HG03378 (cell line): ENCODE measurements around the gene SEMA5B.
A peak's percentile ranks its signal among the peaks of the same experiment; 100 is the strongest.

Source experiments
- ATAC-seq: cut with Tn5 transposase; IDR thresholded peaks from one replicate; pipeline ENCODE4 v1.9.1; 2021; ENCODE audit warnings: mild to moderate bottlenecking, moderate library complexity; ENCODE audit not compliant: unreplicated experiment

Gene SEMA5B

DNA sequence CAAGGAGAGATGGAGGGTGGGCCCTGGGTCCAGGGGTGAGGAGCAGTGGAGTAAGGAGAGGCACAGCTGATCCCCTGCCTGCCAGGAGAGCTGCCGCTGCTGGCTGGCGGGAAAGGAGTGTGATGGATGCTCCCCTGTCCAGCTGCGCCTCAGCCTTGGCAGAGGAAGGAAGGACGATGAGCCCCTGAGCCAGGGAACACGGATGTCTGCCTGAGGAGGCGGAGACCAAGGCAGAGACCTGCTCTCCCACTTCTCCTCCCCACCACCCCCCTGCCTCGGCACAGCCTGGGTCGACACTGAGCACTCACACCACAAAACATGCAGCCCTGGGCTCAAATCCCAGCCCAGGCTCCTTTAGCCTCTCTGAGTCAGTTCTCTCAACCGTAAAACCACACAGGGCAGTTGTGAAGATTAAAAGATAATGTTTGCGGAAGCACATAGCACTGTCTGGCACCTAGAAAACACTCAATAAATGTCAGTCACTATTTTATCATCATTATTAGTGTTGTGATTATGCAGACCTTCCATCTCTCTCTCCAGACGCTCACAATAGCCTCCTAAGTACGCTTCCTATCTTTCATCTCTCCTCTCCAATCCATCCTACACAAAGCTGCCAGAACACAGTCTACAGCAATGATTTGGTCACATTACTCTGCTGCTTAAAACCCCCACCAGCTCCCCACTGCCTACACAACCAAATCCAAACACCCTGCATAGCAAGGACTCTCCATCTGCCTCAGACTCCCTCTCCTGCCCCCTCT, 52.2 kb downstream of the SEMA5B start:
- ATAC-seq: peak; percentile 79

DNA sequence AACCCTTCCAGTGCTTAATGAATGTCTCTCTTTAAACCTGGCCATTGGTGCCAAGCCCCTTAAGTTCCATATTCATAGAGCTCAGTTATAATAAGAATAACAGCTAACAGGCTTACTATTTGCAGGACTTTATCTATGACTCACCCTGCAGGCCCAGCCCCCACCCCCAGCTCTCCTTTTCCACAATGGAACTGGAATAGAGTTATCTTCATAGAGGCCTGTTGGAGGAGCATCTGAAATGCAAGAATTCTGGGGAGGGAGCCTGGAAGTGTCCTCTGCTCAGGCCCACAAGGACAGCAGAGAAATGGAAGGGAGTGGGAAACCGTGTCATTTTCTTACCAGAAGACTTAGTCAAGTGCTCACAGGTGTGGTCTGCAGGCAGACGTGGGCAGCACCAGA, 52.8 kb downstream of the SEMA5B start:
- no peak for ATAC-seq

DNA sequence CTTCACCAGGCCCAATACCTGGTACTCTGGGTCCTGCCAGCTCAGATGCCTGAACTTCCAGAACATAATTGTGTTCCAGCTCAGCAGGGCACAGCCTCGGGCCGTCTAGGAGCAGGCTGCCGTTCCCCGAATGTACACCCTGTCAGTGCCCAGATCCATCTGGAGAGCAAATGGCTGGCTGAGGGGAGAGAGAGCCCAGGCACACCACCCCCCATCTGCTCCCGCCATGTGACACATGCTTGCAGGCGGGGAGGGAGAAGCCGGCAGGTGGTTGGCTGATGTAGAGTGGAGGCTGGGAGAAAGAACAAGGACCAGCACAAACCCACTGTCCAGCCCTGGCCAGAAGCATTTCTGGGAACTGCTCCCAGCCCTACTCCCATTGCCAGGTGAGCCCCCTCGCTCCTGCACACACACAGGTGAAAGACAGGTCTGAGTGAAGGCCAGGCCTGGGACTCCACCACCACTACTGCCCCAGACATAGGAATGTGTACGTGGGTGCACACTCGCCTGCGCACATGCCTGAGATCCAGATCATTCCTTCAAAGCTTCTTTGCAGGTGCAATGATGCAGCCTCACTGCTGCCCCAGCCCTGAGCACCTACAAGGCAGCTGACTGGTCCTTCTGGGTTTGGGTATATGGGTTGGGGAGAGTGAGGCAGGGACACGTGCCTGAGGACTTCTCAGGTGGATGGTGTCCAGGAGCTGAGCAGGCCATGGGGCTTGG, 53.5 kb downstream of the SEMA5B start:
- no peak for ATAC-seq

DNA sequence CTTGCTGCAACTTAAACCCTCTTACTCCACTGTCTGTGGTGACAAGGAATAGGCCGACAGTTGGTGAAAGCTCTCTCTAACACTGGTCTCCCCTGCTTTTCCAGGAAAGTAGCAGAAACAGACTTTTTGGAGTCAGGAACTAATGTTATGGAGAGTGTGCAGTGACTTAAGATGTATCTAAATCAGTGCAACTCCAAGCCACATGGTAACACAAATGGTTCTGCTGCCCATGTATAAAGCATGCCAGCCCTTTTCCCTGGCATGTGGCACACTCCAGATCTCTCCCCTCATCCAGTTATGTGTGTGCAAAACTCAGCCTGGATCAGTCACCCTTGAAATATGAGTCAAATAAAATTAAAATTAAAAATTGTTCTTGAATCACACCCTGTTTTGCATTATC, 55.4 kb downstream of the SEMA5B start:
- ATAC-seq: no peak

DNA sequence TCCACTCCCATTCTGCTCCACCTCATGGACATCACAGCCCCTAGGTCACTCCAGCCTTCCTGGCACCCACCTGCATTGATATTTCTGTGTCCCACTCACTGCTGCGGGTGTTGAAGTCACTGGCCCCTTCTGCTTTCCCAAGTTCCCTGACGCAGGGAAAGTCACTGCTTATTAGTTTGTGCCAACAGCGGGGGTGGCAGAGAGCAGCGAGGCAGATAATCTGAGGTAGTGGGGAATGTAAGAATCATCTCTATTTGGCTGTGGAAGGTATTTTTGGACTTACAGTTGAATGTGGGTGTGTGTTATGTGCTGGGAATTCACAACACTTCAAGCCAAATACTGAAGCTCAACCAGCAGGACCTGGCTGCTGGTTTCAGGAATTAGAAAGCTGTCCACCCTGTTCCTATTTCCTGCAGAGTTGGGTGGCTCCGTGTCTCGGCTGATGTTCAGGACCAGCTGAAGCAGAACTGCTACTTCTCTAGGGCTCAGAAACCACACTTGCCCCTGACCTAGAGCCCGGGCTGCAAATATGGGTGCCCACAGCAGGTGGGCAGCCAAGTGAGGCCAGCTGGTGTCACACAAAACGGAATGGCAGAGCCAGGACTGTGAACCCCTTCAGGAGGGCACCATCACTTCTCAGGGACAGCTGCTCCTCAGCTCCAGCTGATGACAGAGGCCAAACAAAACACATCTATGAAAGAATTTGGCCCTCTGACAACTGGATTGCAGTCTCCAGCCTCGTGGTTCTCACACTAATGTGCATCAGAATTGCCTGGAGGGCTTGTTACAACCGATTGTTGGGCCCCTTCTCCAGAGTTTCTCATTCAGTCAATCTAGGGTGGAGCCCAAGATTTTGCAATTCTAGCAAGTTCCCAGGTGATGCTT, 57.7 kb downstream of the SEMA5B start:
- ATAC-seq: no peak

DNA sequence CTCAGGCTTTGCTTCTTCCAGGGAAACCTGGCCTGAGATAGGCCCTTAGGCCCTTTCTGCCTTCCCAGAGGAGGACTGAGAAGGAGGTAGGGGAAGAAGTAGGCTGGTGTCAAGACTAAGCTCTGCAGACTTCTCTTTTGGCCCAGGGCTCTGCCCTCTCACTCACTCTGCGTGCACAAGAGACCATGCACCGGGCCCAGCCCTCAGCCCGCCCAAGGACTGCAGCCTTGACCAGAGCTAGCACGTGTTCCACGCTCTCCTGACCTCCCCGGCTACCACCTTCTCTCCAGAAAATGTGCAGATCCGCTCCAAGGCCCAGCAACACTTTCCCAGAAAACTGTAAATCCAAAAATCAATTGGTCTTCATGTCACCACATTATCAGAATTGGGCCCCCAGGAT, 59.8 kb downstream of the SEMA5B start:
- no peak for ATAC-seq

DNA sequence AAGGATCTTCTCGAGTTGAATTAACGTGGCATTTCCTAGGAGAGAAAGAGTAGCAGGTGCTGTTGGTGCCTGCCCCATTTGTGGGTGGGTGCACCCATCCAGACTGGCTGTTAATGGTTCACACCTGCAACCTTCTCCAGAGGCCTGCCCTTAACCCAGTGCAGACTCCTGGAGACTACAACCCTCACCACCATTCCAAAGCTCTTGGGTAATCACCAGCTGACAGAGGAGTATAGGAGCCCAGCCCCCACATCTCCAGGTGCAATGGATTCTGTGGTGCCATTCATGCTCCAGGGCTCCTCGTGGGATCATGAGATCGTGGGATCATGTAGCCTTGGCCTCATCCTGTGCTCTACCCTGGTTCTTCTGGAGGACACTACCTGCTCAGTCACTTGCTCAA, 60.2 kb downstream of the SEMA5B start:
- no peak for ATAC-seq

DNA sequence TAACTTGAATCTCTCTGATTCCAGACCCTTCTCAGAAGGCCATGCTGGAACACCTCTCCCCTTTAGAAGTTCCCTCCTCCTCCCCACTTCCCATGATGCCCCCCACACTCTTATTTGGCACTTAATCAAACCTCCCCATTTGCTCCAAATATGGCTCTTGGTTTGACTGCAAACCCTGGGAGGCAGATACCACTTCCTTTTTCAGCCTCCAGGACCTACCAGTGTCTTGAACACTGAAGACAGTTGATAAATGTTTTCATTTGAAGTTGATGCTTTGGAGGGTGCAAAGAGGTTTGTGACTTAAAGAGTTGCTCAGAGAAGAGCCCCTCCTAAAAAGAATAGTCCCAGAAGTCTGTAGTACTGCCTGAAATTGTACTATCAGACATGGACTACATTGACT, 61.5 kb downstream of the SEMA5B start:
- ATAC-seq: no peak

DNA sequence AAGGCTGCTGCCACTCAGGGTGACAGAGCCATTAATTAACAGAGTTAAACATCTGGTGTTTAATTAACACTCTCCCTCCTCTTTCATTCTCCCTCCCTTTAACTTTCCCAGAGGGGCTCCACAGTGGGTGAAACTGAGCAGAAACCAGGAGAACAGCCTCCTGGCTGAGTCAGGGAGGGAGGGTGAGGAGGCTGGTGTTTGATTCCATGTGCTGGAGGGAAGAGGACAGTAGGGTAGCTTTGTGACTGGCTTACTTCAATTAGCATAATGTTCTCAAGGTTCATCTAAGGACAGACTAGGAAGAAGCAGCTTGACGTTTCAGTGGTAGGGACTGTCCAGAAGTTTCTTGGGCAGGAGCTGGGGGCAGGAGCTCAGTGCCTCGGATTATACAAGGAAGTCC, 62.8 kb downstream of the SEMA5B start:
- ATAC-seq: no peak

DNA sequence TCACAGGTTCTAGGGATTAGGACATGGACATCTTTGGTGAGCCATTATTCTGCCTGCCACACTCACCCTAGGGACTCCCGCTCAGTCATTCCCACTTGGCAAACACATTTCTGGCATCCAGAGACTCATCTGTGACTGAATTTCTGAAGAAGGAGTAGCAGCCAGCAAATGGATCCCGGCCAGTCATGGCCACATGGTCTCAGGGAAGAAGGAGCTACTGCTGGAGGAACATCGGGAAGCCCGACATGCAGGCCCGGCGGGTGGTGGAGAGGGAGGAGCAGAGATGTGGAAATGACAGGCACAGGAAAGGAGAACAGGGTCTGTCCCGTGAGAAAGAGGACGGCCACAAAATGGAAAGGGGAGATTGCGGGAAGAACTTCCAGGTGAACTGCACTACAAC, 65.4 kb downstream of the SEMA5B start:
- ATAC-seq: no peak

DNA sequence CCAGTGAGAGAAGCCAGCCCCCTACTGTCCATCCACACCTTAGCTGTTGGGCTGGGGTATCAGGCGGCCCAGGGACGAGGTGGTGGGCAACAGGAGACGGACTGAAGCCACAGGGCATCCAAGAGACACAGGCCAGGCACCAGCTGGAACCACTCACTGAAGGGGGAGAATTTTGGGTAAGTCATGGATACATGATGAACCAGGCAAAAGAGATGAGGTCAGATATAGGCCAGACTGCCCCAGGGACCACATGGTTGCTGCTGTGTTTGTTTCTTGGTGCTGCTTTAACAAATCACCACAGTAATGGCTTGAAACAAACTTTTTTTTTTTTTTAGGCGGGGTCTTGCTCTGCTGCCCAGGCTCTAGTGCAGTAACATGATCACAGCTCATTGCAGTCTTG, 66.4 kb downstream of the SEMA5B start:
- no peak for ATAC-seq

DNA sequence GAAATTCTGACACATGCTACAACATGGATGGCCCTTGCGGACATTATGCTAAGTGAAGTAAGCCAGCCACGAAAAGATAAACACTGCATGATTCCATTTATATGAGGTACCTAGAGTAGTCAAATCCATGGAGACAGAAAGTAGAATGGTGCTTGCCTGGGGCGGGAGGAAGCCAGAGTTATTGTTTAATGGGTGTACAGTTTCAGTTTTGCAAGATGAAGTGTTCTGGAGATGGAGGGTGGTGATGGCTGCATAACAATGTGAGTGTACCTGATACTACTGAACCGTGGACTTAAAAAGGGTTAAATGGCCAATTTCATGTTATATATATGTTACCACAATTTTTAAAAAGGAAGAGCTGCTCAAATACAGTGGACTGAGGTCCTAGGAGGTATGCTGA, 66.9 kb downstream of the SEMA5B start:
- ATAC-seq: no peak

DNA sequence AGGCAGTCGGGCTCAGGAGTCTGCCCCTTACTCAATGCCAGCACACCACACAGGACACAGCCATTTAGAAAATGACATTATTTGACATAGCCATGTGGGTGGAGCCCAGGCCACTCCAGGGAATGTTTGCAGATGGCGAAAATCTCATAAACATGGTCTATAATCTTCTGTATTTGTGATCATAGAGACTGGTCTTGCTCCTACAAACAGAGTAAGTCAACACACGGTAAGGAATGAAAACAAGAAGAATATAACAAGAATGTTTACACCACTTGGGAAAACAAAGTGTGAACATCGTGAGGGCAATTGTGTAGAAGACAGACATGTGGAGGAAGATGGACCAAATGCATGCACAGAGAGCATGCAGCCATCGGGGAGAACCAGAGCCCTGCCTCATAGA, 68.2 kb downstream of the SEMA5B start:
- no peak for ATAC-seq

DNA sequence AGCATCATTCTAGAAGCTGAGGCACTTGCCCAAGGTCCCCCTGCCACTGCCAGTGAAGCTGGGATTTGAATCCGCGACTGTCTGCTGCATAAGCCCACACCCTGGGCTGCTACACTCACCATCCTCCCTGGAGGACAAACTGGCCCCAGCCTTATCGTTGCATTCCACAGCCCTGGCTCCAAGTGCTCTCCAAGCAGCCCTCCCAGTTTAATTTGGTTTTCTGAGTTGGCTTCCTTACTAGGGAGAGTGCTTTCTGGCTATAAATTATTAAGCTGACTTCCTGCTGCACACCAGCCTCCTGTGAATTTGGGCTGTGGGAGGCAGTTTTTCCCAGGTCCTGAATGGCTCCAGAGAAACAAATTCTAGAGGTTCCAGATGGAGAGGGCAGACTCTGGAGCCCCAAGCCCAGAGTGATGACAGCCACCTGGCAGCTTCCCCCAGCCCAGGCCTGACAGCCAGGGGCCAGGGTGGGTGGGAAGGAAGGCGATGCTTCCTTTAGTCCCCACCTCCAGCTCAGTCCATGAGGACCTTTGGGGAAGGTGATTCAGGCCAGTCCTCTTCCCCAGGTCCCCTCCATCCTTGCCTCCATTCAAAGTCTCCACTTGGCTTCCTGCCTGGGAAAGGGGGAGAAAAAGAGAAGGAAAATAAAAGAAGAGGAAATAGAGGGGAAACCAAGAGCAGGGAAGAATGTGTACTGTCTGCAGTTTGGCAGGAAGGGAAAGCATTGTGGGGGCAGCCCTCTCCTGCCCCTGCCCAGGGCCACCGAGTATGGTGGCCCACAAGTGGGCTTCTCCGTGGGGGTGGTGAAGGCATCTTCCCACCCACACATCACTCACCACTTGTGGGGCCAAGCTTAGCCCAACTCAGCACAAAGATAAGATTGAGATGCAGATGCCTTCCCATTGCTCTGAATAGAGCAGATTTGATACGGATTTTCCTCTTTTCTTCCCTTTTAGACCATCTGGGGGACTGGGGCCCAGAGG, 69.6 kb downstream of the SEMA5B start:
- ATAC-seq: no peak

DNA sequence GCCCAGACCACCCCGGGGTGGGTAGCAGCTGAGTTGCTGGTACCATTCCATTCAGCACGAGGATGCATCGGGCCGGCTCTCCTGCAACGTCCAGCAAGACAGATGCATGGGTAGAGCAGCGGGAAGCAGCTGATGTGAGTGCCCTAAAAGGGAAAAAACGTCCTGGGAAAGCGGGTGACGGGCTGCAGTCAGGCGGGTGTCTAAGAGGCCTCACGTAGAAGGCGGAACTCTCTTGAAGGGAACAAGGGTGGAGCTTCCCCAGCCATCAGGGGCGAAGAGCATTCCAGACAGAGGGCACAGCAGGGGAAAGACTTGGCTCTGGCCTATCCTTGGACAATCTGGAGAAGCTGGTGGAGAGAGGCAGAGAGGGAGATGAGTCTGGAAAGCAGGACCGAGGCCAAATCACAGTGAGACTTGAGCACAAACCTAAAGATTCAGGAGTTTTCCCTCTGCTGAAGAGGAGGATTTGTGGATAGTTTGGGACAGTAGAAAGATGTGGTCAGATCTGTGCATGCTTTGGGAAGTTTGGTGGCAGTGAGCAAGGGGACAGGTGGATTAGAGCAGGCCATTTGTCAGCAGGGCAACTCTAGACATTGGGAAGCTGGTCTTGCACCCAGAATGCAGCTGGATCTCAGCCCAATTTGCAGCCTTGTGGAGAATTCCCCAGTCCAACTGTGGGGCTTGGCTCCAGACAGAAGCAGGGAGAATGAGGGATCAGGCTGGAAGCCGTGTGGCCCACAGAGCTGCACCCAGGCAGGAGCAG, 70.7 kb downstream of the SEMA5B start:
- ATAC-seq: no peak

DNA sequence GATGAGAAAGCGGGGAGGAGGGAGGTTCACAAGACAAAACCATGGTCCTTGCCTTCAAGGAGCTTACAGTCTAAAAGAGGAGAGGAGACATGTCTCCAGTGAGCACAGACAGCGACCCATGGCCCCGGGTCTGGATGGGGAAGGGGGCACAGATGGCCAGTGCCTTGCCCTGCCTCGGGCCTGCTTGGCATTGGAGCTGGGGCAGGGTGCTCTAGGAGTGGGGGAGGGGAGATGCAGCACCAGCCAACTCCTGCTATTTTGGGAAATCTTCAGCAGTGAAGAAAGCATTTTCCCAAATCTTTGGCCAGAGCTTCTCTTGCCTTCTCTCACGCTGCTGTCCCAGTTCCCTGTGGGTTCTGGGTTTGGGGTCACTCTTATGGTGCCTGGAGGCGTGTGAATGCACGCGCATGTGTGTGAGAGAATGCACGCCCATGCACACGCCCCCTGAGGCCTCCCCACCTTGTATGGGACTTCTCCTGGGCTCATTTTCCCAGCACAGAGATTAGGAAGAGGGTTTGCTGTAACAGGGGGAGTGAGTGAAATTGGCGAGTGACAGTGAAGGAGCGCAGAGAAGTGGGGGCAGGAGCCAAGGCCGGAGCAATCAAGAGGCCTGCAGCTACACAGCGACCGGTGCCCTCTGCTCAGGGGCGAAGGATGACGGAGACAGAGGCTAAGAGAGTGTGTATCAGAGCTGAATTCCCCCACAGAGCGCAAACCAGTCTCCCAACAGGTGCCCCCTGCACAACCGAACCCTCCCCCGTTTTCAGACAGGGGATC, 71.5 kb downstream of the SEMA5B start:
- no peak for ATAC-seq

DNA sequence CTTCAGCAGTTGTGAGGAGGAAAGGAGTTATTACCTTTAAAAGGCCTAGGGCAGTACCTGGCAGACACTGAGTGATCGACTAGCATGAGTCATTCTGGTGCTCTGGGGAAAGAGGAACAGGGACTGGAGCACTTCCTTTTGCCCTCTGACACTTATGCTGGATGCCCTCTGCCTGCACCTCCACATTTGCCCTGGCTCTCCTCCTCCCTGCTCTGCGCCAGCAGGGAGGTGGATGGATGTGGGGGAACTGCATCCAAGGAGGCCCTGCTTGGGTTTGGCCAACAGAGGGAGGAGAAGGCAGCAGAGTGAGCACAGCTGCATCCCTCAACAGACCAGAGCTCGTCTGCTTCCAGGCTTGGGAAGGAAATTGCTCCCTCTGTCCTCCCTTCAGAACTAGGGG, 75.0 kb downstream of the SEMA5B start:
- ATAC-seq: peak; percentile 80

DNA sequence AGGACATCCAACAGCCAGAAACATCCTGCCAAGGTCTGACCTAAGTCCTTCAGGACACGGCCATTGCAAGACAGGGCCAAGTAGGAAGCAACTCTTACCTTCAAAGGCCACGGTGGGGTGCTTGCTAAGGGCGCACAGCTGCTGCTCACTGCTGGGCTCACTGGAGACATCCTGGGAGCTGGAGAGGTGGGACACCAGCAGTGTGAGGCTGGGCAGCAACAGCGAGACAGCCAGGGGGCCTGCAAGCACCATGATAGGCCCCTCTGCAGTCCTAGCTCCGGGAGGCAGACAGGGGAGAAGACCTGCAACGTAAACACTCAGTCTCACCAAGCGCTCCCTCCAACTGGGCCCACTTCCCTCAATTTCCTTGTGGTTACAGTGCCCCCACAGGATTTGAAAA, 79.2 kb downstream of the SEMA5B start:
- ATAC-seq: no peak

DNA sequence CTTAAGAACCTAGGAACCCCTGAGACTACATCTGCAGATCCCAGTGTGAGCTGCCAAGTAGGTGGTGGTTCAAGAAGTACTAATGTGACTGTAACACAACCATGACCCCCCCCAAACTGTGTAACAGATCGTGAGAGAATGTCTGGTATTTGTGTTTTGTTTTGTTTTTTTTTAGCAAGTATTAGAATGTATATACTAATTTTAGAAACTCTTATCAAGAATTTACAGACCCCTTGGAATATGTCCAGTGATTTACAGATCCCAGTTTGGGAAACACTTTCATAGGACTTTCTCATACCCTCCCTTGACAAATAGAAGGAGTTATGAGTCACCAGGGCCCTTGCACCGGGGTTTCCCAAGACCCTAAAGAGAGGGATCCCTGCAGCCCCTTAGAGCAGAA, 79.8 kb downstream of the SEMA5B start:
- no peak for ATAC-seq
